Breast epithelium (tissue), 4 donors: ENCODE measurements around the gene FUBP3. TPM values are rescaled to one million over a fixed set of nuclear protein-coding genes. Genes with fewer than 3 reads are reported as not detected.

Experiments
- DNase-seq, 2 donors: peaks; one replicate each; pipeline ENCODE4 v3.0.0-alpha.2; 2019; ENCODE audit warnings: low spot score in 2 of 2
- H3K27ac ChIP-seq, 2 donors: fragments of 200-600 bp; sonication (generic) in 1 of 2; one replicate each; pipeline ENCODE4 v1.5.1; 2016 to 2019; ENCODE audit warnings: mild to moderate bottlenecking in 1 of 2
- H3K27me3 ChIP-seq, 2 donors: fragments of 200-600 bp; sonication (generic) in 1 of 2; one replicate each; pipeline versions ENCODE4 v1.5.1 to v1.6.0; 2017 to 2019; ENCODE audit warnings: control low read depth in 1 of 2, mild to moderate bottlenecking in 1 of 2
- H3K36me3 ChIP-seq: fragments of 200-600 bp; one replicate; pipeline ENCODE4 v1.5.1; 2019
- H3K4me1 ChIP-seq, 2 donors: fragments of 200-600 bp; sonication (generic); one replicate each; pipeline ENCODE4 v1.5.1; 2016 to 2019; ENCODE audit warnings: control low read depth in 1 of 2
- H3K4me3 ChIP-seq, 3 donors: fragments of 200-600 bp; sonication (generic); 1 replicate in 2 of 3; 2 replicates in 1 of 3; pipeline ENCODE4 v1.5.1; 2016 to 2019; ENCODE audit warnings: mild to moderate bottlenecking in 3 of 3, moderate library complexity in 2 of 3
- H3K9me3 ChIP-seq, 2 donors: fragments of 200-600 bp; sonication (generic) in 1 of 2; one replicate each; pipeline ENCODE4 v1.5.1; 2016 to 2019; ENCODE audit warnings: control low read depth in 1 of 2
- CTCF ChIP-seq, 3 donors: fragments of 450-650 bp; IDR thresholded peaks; one replicate each; pipeline ENCODE4 v1.5.1; 2016 to 2017; ENCODE audit warnings: antibody characterized with exemption in 3 of 3, mild to moderate bottlenecking in 3 of 3, moderate library complexity in 3 of 3
- POLR2A ChIP-seq: fragments of 450-650 bp; IDR thresholded peaks from one replicate; pipeline ENCODE4 v1.6.1; 2016; ENCODE audit warnings: antibody characterized with exemption, mild to moderate bottlenecking, moderate library complexity
- POLR2AphosphoS5 ChIP-seq, 3 donors: sonication (generic); formaldehyde crosslinking; IDR thresholded peaks; one replicate each; pipeline ENCODE4 v1.6.1; 2017; ENCODE audit warnings: antibody characterized with exemption in 3 of 3
- intact Hi-C: fragments of 100-400 bp; cut with DNase I; formaldehyde crosslinking; loops from one replicate; pipeline ENCODE4 v1.15.1; 2023; ENCODE audit warnings: low total_unique reads
- total RNA-seq, 3 donors: library from RNA; depleted of rRNA; stranded (reverse); fragments of >200 nt; gene quantifications; one replicate each; pipeline ENCODE4 v1.1.0, GENCODE V29; 2016

The FUBP3 gene
- total RNA-seq, 3 donors from 2014 or later, result 36.6 to 42.6 (median 38.7) TPM

DNA sequence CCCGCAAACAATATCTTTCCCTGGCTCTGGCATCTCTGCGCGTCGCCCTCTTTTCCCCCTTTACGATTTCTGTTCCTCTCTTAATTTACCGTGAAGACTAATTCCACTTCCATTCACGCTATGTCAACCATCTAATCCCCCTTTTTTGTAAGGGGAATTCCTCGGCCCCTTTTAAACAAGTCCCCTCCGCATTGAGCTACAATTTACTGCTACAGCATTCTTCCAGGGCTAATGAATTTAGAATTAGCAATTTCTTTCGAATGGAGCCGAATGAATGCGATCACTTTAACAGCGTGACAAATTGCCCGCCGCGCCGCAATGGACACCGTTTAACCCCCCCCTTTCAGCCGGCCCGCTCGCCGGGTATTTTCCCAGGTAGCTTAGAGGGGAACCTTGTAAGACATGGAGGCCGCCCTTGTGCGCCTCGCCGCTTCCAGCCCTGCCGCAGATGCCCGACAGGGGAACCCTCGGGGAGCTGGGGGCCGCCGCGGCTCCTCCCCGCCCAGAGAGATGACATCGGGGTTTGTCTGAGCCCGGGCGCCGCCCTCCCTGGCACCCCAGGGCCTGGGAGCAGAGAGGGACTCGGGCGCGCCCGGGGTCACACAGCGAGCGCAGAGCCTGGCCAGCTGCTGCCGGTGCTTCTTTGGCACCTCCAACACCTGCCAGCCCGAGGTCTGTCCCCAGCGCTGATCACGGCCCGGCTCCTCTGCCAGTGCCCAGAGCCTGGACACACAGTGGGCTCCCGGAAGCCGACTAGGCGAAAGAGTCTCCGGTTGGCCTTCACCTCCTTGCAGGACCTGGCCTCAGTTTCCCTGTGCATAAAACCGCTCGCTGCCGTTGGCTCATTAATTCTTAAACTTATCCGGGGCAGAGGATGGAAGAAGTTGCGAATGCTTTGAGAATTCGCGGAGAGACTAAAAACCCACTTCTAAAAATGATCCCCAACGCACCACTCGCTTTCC is 86.3 kb downstream of the FUBP3 start:
- TF ChIP-seq CTCF (IDR thresholded peaks at IDR 0.05) (no peak), POLR2A (no peak), POLR2AphosphoS5 (IDR thresholded peaks at IDR 0.05) (no peak)
- no peaks in the 10 kb centered on the region for H3K36me3 ChIP-seq
- peaks cover 17 to 77% of the 10 kb centered on the region in 2 donors for H3K27me3 ChIP-seq
- no peak overlapping the region for H3K27ac ChIP-seq
- no peaks in the 10 kb centered on the region for H3K9me3 ChIP-seq
- no peak for DNase-seq
- peaks cover 16 to 27% of the 10 kb centered on the region in 2 donors for H3K4me1 ChIP-seq
- peak overlapping the region in 1 of 3 donors; percentile 56 for H3K4me3 ChIP-seq
- intact Hi-C loops, result no loop called here

DNA sequence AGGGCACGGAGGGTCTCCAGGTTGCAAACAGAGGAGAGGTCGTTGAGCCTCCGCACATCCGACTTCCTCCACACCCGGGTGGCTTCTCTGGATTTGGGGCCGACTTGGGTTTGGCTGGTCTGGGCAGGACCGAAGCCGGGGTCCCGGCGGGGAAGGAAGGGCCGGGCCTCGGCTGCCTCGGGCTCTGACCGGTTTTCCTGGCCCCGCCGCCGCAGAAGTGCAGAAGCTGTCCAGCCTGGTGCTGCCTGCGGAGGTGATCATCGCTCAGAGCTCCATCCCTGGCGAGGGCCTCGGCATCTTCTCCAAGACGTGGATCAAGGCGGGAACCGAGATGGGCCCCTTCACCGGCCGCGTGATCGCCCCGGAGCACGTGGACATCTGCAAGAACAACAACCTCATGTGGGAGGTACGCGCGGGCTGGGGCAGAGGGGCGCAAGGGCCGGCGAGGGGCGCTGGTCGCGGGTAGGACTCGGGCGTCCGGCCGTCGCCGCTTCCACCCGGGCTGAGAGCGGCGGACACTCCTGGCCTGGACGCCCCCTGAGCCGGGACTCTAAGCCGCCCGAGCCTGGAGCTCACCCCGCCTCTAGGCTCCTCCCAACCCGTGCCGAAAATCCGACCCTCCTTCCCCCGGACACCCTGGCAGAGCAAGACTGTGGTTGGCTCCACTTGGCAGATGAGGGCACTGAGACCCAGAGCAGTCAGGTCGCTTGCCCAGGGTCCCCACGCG is 87.2 kb downstream of the FUBP3 start:
- intact Hi-C loops, result no loop called here
- H3K4me1 ChIP-seq, result peaks cover 12 to 27% of the 10 kb centered on the region in 2 donors
- no peak for DNase-seq
- no peaks in the 10 kb centered on the region for H3K36me3 ChIP-seq
- no peak for TF ChIP-seq POLR2A
- no peak for TF ChIP-seq CTCF (IDR thresholded peaks at IDR 0.05)
- TF ChIP-seq POLR2AphosphoS5 (IDR thresholded peaks at IDR 0.05), result no peak
- H3K27ac ChIP-seq, result no peak overlapping the region
- H3K27me3 ChIP-seq, result peaks cover 12 to 68% of the 10 kb centered on the region in 2 donors
- H3K9me3 ChIP-seq, result no peaks in the 10 kb centered on the region
- peak overlapping the region in 1 of 3 donors; percentile 56 for H3K4me3 ChIP-seq

- Histone ChIP-seq H3K27ac (no peak overlapping the region), H3K9me3 (no peaks in the 10 kb centered on the region), H3K27me3 (peaks cover 12 to 63% of the 10 kb centered on the region in 2 donors), H3K4me3 (no peak overlapping the region), H3K36me3 (no peaks in the 10 kb centered on the region), H3K4me1 (peaks cover 12 to 27% of the 10 kb centered on the region in 2 donors)
- no peak for DNase-seq
- intact Hi-C loops, result no loop called here
- TF ChIP-seq POLR2AphosphoS5 (IDR thresholded peaks at IDR 0.05) (no peak), CTCF (IDR thresholded peaks at IDR 0.05) (no peak), POLR2A (no peak)
Measured at GRCh38 chr9:130667120-130667435, 87.7 kb downstream of the FUBP3 start.

DNA sequence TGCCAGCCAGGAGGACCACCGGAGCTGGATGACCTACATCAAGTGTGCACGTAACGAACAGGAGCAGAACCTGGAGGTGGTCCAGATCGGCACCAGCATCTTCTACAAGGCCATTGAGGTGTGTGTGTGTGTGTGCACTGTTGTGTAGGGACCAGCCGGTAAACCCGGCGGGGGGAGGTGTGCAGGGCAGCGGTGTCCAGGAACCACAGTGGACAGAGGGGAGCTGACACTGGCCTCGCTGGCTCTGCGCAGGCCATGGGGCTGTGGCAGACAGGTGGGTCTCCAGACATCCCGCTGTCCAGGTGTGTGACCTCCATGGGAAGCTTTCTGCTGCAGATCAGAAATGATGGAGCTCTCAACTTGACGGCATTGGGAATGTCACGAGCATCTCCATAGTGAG is 88.8 kb downstream of the FUBP3 start:
- H3K27me3 ChIP-seq, result peaks cover 5 to 52% of the 10 kb centered on the region in 2 donors
- intact Hi-C loops, result no loop called here
- no peak overlapping the region for H3K4me3 ChIP-seq
- TF ChIP-seq CTCF (IDR thresholded peaks at IDR 0.05) (no peak), POLR2A (no peak), POLR2AphosphoS5 (IDR thresholded peaks at IDR 0.05) (no peak)
- no peak for DNase-seq
- H3K9me3 ChIP-seq, result no peaks in the 10 kb centered on the region
- no peak overlapping the region for H3K27ac ChIP-seq
- H3K4me1 ChIP-seq, result peaks cover 12 to 25% of the 10 kb centered on the region in 2 donors
- H3K36me3 ChIP-seq, result no peaks in the 10 kb centered on the region

DNA sequence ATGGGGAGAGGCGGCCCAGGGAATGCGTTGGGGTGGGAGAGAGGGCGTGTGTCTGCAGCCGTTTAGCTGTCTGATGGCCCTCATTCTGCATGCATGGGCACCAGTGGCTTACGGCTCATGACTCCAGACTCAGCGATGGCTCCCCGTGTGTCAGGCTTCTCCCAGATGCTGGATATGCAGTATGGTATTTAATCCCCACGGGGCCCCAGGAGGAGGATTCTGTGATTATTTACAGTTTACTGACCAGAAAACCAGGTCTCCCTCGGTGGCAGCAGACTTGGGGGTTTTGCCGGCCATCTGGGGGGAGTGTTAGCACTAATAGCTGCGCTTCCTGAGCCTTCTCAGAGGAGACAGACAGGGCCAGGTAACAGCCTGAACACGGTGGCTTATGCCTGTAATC is 89.3 kb downstream of the FUBP3 start:
- Histone ChIP-seq H3K36me3 (no peaks in the 10 kb centered on the region), H3K4me3 (no peak overlapping the region), H3K27me3 (peaks cover 5 to 47% of the 10 kb centered on the region in 2 donors), H3K27ac (no peak overlapping the region), H3K9me3 (no peaks in the 10 kb centered on the region), H3K4me1 (peaks cover 12 to 21% of the 10 kb centered on the region in 2 donors)
- DNase-seq, result no peak
- no peak for TF ChIP-seq CTCF (IDR thresholded peaks at IDR 0.05)
- no peak for TF ChIP-seq POLR2AphosphoS5 (IDR thresholded peaks at IDR 0.05)
- TF ChIP-seq POLR2A, result no peak
- intact Hi-C loops, result no loop called here
